EH (cell line): Measurements from ENCODE around the gene WDR91.

Source experiments
- DNase-seq: peaks from one replicate; pipeline ENCODE4 v3.0.0-alpha.2; 2015; ENCODE audit warnings: low read depth

The WDR91 gene

DNA sequence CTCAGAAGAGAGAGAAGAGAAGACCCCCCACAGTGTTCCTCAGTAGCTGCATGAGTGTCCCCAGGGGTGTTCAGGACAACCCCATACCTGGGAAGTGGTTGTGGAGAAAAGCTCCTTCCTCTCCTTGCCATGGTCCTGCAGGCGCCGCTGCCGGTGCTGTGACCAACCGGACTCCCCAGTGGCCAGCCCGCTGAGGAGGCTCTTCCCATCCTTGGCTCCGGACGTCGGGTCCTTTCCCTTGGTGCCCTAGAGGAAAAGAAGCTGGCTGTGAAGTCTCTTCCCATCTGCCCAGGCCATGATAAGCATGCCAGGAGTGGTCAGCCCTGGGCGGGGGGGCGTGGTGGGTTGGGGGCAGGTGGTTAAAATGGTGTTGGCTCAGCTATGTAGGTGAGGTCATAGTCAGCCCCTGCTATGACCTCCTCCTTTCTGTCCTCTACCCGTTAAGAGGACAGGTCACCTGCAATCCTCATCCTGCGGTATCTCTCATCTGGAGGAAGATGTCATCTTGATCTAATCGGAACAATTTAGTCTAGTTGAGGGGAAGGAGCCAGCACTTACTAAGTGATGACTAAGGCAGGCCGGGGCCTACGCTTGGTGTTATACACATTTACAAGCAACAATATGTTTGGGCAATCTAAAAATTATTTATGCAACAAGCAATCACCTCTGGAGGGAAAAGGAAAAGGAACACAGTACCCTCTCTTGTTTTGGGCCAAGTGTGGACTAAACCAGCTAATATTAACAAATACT lies 13.2 kb downstream of the WDR91 start:
- peak; percentile 67 for DNase-seq

DNA sequence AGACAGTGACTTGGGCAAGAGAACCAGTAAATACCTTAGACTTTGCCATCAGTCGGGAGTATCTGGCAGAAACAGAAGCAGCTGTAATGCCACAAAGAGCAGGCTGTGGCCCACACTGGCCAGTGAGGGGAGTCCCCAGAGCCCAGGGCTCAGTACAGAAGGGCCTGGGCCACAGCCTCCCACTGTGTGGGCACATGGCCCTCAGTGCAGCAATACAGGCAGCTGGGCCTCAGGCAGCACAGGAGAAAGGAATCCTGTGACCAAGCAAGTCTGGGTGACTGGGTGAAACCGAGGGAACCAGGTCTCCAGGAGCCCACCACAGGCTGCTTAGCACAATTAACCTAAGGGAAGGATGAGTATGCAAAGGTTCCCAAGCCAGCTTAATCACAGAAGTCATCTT lies 14.0 kb downstream of the WDR91 start:
- DNase-seq, result no peak

DNA sequence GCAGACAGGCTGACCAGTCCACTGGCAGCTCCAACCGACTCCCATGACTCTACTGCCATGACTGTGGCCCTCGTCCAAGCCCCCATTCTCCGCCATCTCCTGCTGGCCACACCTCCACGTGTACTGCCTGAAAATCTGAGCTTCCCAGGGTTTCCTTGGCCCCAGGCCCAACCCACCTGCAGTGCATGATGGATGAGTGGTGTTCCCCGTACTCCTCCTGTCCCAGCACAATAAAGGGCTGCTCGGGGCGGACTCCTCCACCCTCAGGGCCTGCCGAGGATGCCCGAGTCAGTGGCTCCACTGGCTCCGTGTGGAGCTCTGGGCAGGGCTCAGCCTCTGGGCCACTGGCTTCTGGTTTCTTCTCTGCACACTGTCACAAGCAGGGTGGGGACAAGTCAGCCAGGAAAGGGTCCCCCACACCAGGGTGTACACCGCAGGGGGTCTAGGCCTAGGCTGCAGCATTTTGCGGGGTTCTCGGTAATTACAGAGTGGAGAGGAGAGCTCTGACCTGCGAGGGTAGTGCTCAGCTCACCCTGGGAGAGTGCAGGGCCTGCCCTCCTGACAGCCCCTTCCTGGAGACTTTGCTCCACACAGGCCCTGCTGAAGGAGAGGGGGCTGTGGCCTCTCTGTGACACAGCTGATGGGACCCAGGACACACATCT lies 15.2 kb downstream of the WDR91 start:
- no peak for DNase-seq

DNA sequence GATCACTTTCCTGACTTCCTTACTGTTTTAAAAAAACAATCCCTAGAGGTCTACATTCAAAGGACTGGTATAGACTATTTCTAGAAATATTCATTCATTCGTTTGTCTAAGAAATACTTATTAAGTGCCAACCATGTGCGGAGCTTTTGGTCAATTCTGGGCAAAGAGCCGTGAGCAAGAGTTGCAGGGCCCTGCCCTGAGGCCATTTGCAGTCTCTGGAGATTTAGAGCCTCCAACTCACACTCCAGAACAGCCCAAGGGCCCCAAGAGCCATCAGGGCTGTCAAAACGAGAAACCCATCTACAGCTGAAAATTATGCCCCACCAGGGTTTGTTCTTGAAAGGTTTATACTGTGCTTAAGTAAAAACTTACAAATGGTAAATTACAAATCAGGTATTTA lies 16.2 kb downstream of the WDR91 start:
- DNase-seq, result no peak

DNA sequence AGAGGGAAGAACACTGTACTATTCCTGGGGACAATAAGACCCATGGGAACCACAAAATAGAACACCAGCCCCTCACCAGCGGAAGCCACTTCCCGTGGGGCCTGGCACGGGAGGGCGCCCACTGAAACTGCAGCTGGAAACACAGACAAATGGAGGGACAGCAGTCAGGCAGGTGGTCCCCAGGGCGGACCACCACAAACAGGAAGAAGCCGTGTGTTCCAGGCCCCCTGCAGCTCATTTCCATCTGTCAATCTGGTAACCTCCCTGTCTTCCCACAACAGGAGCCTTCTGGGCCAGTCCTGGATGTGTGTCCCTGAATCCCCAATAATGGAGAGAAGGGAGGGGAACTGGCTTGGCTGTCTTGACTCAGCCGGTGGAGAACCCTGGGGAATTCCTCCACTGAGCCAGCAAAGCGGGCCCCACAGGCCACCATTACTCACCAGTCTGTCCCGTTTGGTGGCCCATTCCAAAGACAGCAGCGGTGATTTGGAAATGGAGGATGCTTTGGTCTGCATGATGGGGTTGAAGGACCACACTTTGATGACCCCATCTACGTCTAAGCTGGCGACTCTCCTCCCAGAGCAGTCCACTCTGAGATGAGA lies 16.7 kb downstream of the WDR91 start:
- peak; percentile 34 for DNase-seq

DNA sequence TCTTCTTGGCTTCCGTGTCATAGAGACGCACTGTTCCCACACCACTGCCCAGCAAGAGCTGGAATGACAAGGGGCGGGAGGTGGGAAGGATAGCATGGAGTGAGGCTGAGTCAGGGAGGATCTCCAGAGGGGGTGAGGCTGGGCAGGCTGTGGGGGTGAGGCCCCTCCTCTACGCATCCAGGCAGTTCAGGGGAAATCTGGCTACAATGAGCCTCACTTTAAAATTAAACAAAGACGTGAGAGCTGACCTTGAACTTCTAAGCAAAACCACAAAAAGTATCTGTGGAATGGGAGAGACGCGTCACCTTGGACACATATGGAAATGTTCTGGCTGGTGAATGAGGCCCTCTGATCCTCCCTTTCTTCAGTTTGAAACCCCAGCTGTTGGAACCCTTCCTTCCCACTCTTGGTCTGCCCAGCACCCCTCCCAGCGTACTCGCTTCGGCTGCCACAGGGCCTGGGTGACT lies 17.7 kb downstream of the WDR91 start:
- DNase-seq, result peak; percentile 98

DNA sequence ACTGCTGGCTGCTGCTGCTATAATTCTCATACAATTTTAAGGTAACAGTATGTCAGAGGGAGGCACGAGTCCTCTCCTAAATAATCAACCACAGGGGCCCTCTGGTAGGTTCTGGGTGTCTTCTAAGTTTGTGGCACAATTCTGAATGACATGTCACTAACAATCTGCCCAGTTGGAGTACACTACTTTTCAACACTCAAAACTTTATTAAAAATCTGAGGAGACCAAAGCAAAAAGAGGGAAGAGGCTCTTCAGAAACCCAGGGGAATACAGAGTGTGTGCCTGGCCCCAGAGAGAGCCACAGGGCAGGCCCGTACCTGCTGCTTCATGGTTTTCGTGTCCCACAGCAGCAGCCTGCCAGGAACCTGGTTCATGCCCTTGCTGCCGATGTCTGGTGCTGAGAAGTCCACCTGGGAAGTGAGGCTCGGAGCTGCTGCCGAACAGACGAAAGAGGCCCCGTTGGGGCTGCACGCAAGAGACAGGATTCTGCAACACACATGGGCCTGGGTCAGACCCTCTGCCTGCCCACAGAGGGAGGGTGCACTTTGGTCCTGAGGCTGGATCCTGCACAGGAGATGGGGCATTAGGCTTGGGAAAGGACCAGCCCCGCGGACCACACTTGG lies 18.3 kb downstream of the WDR91 start:
- no peak for DNase-seq

DNA sequence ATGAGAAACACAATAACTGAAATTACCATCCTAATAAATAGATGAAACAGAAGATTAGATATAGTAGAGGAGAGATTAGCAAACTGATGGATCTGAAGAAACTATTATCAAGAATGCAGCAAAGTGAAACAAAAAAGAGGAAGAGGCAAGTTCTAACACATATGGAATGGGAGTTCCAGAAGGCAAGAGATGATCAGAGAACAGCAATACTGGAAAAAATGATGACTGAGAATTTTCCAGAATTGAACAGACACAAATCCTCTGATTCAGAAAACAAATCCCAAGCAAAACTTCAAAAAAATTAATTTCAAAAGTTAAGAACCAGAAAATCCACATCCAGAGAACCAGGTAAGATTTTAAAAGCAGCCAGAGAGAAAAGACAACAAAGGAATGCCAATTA lies 20.6 kb downstream of the WDR91 start:
- no peak for DNase-seq

DNA sequence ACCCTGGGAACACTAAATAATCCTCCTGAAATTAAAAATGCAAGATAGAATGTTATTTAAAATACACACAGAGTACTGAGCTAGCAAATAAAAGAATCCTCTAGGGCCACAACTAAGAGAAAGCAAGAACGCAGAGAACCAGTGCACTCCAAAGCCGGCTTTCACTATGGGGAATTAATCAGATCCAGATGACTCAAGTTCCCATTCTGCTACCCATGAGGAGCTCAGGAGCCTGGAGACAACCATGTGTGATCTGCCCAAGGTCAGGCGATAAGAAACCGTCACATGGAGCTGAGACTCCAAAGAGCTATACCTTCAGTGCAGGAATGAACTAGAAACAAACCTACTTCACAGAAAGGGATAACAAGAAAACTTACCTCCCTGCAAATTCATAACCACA lies 21.4 kb downstream of the WDR91 start:
- DNase-seq, result peak; percentile 14

DNA sequence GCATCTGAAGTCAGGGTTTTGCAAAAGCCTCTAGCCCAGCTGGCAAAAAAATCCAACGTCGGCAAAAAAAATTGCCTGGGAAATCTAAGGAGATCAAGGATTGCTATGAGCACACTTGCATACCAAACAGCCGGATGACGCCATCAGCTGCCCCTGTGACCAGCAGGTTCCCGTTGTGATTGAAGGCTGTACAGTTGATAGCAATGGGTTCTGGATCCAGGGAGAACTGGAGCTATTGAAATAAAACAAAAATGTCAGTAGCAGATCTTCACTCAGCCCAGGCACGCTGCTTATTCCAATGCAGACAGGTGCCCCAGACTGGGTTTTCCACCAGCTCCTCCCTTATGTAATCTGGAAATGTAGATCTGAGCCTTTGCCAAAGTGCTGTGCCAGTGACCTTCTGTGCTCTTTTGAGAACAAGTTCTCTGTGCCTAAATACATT lies 22.1 kb downstream of the WDR91 start:
- no peak for DNase-seq

DNA sequence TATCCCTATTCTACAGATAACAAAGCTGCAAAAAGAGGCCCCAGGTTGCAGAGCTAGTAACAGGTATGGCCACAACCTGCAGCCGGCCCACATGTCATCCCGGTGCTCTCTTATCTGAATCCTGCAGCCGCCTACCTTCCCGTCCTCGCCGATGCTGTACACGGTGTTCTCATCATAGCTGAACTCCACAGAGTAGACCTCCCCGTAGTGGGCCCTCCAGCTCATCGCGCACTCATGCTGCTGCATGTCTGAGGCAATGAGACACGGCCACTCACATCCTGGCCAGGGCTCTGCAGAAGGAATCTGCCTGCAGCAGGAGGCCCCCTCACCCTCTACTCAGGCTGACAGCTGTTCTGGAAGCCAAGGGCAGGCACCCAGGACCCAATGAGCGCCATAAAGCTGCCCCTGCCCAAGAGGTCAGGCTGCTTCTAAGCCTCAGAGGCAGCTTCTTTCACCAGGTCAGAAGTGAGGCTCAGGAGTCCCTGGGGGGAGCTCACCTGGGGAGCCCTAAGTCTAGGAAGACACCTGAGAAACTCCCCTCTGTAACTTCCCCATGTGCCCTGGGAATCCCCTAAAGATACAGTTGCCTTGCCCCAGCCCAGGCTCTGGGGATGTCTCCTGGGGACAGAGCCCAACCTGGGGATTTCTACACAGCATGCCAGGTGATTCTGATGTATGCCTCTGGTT lies 22.9 kb downstream of the WDR91 start:
- no peak for DNase-seq

DNA sequence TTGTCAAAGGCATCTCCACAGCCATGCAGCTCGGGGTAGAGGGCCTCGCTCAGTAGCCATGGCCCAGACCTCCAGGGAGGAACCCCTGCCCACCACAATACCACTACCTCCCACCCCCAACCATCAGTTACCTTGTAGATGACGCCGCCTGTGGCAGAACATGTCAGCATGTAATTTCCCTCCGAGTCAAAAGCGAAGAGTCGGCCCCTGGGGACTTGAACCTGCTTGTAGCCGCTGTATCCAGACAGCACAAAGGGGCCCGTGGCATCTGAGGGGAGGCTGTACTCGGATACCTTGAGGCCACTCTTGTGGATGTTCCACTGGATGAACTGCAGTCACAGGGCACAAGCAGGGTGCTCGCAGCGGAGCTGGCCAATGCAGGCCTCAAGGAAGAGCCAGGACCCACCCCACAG lies 24.5 kb downstream of the WDR91 start:
- no peak for DNase-seq

DNA sequence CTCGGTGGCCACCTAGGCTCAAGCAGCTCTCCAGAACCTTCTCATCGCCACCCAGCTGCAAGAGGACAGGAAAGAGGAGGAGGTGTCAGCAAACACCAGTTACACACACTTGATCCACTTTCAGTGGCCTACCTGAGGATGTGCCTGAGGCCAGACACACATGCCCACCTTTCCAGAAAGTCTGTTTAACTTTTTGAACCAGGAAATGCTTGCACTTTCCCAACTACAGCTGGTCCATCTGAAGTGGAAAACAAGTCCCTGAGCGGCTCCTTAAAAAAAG lies 25.1 kb downstream of the WDR91 start:
- no peak for DNase-seq

DNA sequence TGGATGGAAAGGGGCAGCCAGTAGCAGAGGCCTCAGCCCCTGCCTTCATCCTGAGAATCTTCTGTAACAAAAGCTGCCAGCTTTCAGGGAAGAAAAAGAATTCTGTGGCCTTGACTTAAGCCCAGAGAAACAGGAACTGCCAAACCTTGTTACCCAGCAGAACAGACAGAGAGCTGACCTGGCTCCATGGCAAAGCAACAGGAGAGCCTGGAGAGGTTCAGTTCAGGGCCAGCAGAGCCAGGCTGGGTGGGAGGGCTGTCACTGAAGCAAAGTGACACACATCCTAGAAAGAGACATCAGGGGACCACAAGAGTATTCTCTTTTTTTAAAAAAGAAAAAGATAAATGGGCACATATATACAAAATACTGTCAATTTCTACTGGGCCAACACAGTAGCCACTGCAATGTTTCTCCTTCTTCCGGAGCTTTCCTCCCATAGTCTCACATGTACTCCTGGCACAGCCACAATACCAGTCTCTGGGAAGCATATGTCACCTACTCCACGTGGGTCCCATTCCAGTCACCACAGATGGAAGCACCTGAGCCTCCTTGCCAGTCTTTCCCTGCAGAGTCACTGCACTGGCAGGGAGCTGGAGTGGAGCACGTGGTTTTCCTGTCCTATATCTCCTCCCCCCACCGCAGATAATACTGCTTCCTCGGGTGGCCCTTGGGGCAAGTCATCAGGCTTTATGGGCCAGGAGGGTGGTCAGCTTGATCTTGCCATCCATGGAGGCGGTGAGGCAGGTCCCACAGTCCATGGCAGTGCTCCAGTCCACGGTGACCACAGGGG lies 25.7 kb downstream of the WDR91 start:
- DNase-seq, result no peak

DNA sequence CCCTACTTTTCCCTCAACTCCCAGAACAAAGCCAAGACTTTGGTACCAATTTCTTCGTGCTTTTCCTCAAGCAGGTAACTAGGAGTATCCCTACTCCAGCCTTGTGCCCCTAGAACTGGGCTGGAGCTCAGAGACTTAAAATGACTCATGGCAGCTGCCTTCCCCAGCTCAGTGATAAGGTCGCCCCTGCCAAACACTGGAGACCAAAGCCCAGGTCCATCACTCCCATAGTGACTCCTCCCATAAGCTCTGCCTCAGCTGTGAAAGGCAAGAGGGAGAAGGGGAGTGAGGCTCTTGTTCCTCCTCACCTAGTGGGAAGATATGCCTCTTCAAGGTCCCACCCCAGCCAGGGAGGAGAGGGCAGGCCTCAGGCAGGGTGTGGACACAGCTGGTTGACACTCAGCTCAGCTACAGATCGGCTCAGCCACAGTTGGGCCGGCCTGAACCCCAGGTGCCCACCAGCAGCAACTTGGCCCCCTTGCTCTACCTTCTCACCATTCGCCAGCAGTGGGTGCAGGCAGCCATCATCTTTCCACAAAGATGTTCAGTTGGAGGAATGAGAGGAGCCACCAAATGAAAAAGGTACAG lies 27.0 kb downstream of the WDR91 start:
- DNase-seq, result no peak

DNA sequence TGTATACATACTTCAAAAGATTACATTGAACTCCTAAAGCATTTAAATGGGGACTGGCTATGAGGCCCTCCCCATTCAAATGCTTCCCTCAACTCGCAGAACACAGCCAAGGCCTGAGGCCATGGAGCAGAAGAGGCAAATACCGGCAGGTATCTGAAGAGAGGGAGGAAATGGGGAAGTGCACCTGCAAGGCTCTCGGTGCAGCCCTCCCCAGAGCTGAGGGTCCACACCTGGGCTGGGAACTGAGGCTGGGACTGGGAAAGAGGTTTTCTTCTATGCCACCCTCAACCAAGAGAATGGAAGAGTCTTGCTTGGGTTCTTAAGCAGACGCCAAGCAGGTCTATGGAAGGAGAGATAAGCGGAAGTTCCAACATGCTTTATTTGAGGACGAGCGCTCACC lies 27.8 kb downstream of the WDR91 start:
- DNase-seq, result no peak

DNA sequence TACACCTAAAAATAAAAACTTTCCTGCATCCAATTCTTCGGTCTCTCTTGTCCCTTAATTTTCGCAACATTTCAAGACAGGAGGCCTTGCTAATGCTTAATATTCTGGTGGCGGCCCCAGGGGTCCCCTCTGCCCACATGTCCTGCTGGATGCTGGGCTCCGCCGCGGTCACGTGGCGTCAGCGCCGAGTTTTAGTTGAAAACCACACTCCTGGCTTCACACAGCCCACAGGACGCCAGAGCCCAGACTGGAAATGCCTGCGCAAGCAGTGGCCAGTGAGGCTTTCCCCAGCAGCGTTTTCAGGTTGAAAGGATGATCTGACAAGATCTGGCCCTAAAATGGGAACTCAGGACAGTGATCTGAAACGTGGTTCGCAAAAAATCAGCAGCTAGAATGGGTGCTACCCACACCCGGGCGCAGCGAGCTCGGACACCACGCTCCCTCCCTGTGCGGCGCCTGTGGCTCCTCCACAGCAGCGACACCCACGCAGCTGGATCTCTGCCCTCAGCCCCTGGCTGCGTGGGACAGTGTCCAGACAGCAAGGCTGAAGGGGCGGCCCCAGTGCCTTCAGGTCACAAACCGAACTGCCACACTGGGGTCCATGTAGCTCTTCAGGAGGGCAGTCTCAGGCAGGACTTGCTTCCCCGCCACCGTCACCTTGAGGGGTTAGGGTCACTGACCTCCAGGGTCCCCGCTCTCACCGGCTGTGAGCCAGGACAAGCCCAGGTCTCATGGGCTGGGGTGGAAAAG lies 29.2 kb downstream of the WDR91 start:
- no peak for DNase-seq

DNA sequence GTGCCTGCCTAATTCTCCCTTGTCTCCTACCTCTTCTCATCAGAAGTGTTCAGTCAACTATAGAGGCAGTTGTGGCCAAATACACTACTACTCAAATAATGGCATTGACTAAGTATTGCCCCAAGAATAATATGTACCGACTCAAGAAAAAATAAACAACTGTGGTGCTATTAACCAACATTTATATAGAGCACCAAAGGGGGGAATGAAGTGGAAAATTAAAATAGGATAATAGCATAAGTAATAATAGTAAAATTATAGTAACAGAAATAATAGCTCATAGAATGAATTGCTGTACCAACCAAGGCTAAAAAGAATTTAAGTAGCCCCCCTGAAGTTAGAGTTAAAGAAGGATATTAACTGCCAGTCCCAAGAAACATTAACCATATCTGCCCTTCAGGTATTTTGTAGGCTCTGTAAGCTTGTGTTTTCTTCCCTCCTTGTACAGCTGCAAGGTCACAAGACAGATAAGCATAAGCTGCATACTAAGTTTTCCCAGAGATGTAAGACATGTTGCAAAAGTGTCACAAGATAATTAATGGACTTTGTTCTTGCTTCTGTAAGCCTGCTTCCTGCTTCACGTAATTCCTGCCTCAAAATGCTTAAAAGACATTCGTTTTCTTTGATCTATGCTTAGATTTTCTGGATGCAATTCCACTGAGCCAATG lies 29.9 kb downstream of the WDR91 start:
- DNase-seq, result no peak

DNA sequence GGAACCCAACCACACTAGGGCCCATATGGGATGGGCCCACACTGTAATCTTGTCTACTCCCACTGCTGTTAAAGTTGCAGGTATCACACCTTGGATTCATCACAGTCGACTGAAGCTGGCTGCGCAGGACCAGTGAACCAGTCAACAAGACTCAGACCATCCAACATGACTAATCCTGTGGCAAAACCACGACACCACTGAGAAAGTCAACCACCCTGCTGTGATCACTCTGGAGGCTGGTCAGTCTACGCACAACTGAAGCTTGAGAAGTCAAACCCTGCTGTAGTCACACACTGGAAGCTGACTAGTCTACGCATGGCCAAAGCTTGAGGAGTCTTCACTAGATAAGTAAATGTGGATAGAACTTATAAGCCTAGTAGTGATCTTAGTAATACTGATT lies 31.2 kb downstream of the WDR91 start:
- no peak for DNase-seq

DNA sequence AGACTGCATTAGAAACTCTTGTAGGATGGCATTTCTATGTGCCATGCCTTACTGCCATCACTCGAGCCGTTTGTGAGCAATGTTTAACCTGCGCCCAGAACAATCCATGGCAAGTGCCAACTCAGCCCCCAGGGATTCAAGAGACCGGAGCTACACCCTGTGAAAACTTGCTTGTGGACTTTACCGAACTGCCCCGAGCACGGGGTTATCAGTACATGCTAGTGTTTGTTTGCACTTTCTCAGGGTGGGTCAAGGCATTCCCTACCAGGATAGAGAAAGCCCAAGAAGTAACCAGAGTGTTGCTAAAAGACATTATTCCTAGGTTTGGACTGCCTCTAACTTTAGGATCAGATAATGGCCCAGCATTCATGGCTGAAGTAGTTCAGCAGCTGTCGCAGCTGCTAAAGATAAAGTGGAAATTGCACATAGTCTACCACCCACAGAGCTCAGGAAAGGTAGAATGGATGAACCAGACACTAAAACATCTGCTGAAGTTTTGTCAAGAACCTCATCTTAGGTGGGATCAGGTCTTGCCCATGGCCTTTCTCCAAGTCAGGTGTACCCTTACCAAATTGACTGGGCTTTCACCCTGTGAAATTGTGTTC lies 31.9 kb downstream of the WDR91 start:
- DNase-seq, result no peak
